SK-N-SH (cell line): Measurements from ENCODE around the gene FGGY.
A peak's percentile ranks its signal among the peaks of the same experiment; 100 is the strongest.

Experiments
- CHD2 ChIP-seq: fragments of 150-350 bp; IDR thresholded peaks from 2 replicates; pipeline ENCODE4 v1.6.1; 2018; ENCODE audit warnings: low read length; ENCODE audit not compliant: partially characterized antibody
- EP300 ChIP-seq, 2 experiments: IDR thresholded peaks; 2 replicates each; pipeline versions ENCODE4 v1.4.0 to v1.6.1; 2012; ENCODE audit warnings: borderline replicate concordance in 1 of 2, low read depth in 1 of 2, low read length in 1 of 2
- EZH2phosphoT487 ChIP-seq: fragments of 200-600 bp; sonication (generic); IDR thresholded peaks from 2 replicates; pipeline ENCODE4 v1.6.1; 2017; ENCODE audit warnings: low read depth, mixed run types, mild to moderate bottlenecking, antibody characterized with exemption, moderate library complexity, borderline replicate concordance
- GATA2 ChIP-seq: sonication (generic); formaldehyde crosslinking; IDR thresholded peaks from 2 replicates; pipeline ENCODE4 v1.5.0; 2020; ENCODE audit warnings: mild to moderate bottlenecking, missing genetic modification reagents
- JUND ChIP-seq: IDR thresholded peaks from 2 replicates; pipeline ENCODE4 v1.4.0; 2012
- NFIC ChIP-seq: IDR thresholded peaks from 2 replicates; pipeline ENCODE4 v1.4.0; 2012; ENCODE audit warnings: borderline replicate concordance
- POLR2AphosphoS5 ChIP-seq: IDR thresholded peaks from 2 replicates; pipeline ENCODE4 v1.6.1; 2012; ENCODE audit warnings: low read depth, low read length
- RFX5 ChIP-seq: IDR thresholded peaks from 2 replicates; pipeline ENCODE4 v1.6.1; 2012; ENCODE audit warnings: mild to moderate bottlenecking, improper control_type of control experiment, low read length
- SIN3A ChIP-seq: IDR thresholded peaks from 2 replicates; pipeline ENCODE4 v1.6.1; 2012; ENCODE audit warnings: low read depth, mild to moderate bottlenecking, low read length, moderate library complexity, borderline replicate concordance
- YY1 ChIP-seq: IDR thresholded peaks from 2 replicates; pipeline ENCODE4 v1.4.0; 2012; ENCODE audit warnings: low read depth, mild to moderate bottlenecking
- TF ChIP-seq, protein P1 (sequence below): fragments of 150-350 bp; IDR thresholded peaks from 2 replicates; pipeline ENCODE4 v1.6.1; 2017; ENCODE audit warnings: antibody characterized with exemption, low read length, low read depth, borderline replicate concordance
- TF ChIP-seq, protein P2 (sequence below): fragments of 200-600 bp; sonication (generic); IDR thresholded peaks from 2 replicates; pipeline ENCODE4 v1.6.1; 2017; ENCODE audit warnings: antibody characterized with exemption, mild to moderate bottlenecking, moderate library complexity

- 0 out of 2 replicates have a peak, but pooled peaks have one; percentile 17 for TF ChIP-seq SIN3A
- TF ChIP-seq, protein P1, sequence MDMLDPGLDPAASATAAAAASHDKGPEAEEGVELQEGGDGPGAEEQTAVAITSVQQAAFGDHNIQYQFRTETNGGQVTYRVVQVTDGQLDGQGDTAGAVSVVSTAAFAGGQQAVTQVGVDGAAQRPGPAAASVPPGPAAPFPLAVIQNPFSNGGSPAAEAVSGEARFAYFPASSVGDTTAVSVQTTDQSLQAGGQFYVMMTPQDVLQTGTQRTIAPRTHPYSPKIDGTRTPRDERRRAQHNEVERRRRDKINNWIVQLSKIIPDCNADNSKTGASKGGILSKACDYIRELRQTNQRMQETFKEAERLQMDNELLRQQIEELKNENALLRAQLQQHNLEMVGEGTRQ: no peak
- TF ChIP-seq, protein P2, sequence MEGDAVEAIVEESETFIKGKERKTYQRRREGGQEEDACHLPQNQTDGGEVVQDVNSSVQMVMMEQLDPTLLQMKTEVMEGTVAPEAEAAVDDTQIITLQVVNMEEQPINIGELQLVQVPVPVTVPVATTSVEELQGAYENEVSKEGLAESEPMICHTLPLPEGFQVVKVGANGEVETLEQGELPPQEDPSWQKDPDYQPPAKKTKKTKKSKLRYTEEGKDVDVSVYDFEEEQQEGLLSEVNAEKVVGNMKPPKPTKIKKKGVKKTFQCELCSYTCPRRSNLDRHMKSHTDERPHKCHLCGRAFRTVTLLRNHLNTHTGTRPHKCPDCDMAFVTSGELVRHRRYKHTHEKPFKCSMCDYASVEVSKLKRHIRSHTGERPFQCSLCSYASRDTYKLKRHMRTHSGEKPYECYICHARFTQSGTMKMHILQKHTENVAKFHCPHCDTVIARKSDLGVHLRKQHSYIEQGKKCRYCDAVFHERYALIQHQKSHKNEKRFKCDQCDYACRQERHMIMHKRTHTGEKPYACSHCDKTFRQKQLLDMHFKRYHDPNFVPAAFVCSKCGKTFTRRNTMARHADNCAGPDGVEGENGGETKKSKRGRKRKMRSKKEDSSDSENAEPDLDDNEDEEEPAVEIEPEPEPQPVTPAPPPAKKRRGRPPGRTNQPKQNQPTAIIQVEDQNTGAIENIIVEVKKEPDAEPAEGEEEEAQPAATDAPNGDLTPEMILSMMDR: no peak
- TF ChIP-seq RFX5: no peak
- TF ChIP-seq YY1: 0 out of 2 replicates have a peak, but pooled peaks have one; percentile 24
- TF ChIP-seq JUND: peak; percentile 88
- TF ChIP-seq EP300 (IDR thresholded peaks at IDR 0.05; ENCODE audit: borderline replicate concordance in 1 of 2, low read depth in 1 of 2, low read length in 1 of 2): peak; percentile 22 to 75; a peak in 2 of 4 replicates
- no peak for TF ChIP-seq CHD2
- no peak for TF ChIP-seq EZH2phosphoT487
- TF ChIP-seq GATA2 (CRISPR knock-in tag): no peak
- TF ChIP-seq NFIC: peak; percentile 56; the same call in 1 of the 2 replicates
- peak; percentile 62; the same call in 1 of the 2 replicates for TF ChIP-seq POLR2AphosphoS5
These were observed 406.5 kb downstream of the FGGY start for GRCh38 chr1:59703226-59703917.
